ENCODE results near the gene C2CD3. TPM values are rescaled to one million over a fixed set of nuclear protein-coding genes. Genes with fewer than 3 reads are reported as not detected.

The C2CD3 gene
- total RNA-seq, 4 donors from 2014 or later: 17.5 to 34.0 (median 19.0) TPM

- no peak for DNase-seq (ENCODE audit: low spot score)
- no peak for ATAC-seq (ENCODE audit: low FRiP score)
- TF ChIP-seq CTCF (IDR thresholded peaks at IDR 0.05): no peak
Measured at GRCh38 chr11:73997120-73997770, 173.6 kb downstream of the C2CD3 start.

- TF ChIP-seq CTCF (IDR thresholded peaks at IDR 0.05): no peak
- no peak for DNase-seq (ENCODE audit: low spot score)
- no peak for ATAC-seq (ENCODE audit: low FRiP score)
Measured at GRCh38 chr11:73996161-73996747, 174.5 kb downstream of the C2CD3 start.

- no peak for TF ChIP-seq CTCF (IDR thresholded peaks at IDR 0.05)
- DNase-seq (ENCODE audit: low spot score) (no peak), ATAC-seq (ENCODE audit: low FRiP score) (no peak)
Measured at GRCh38 chr11:73995731-73996130, 175.1 kb downstream of the C2CD3 start.

GRCh38 chr11:73995247-73995646, 175.6 kb downstream of the C2CD3 start:
- DNase-seq (ENCODE audit: low spot score) (no peak), ATAC-seq (ENCODE audit: low FRiP score) (no peak)
- TF ChIP-seq CTCF (IDR thresholded peaks at IDR 0.05): no peak

- no peak for TF ChIP-seq CTCF (IDR thresholded peaks at IDR 0.05)
- no peak for ATAC-seq (ENCODE audit: low FRiP score)
- no peak for DNase-seq (ENCODE audit: low spot score)
Measured at GRCh38 chr11:73991471-73992006, 179.3 kb downstream of the C2CD3 start.

- no peak for DNase-seq (ENCODE audit: low spot score)
- TF ChIP-seq CTCF (IDR thresholded peaks at IDR 0.05): no peak
- ATAC-seq (ENCODE audit: low FRiP score): no peak
Measured at GRCh38 chr11:73990730-73991129, 180.1 kb downstream of the C2CD3 start.

GRCh38 chr11:73989156-73989555, 181.6 kb downstream of the C2CD3 start:
- DNase-seq (ENCODE audit: low spot score): no peak
- TF ChIP-seq CTCF (IDR thresholded peaks at IDR 0.05): no peak
- ATAC-seq (ENCODE audit: low FRiP score): no peak
